Suprapubic skin (tissue), 4 donors: ENCODE data around the gene KBTBD12.

Source experiments
- EP300 ChIP-seq: sonication (generic); formaldehyde crosslinking; IDR thresholded peaks from one replicate; pipeline ENCODE4 v1.6.1; 2017; ENCODE audit warnings: antibody characterized with exemption
- POLR2A ChIP-seq, 2 donors: fragments of 450-650 bp; IDR thresholded peaks; one replicate each; pipeline ENCODE4 v1.6.1; 2017; ENCODE audit warnings: antibody characterized with exemption in 2 of 2, mild to moderate bottlenecking in 2 of 2, moderate library complexity in 2 of 2
- POLR2AphosphoS5 ChIP-seq, 3 donors: sonication (generic); formaldehyde crosslinking; IDR thresholded peaks; one replicate each; pipeline ENCODE4 v1.6.1; 2017; ENCODE audit warnings: antibody characterized with exemption in 3 of 3
- TF ChIP-seq, protein P1 (sequence below), 2 donors: fragments of 200-600 bp in 1 of 2; fragments of 450-650 bp in 1 of 2; sonication (generic) in 1 of 2; IDR thresholded peaks; one replicate each; pipeline ENCODE4 v1.5.1; 2016 to 2019; ENCODE audit warnings: antibody characterized with exemption in 2 of 2, mild to moderate bottlenecking in 1 of 2, moderate library complexity in 1 of 2

DNA sequence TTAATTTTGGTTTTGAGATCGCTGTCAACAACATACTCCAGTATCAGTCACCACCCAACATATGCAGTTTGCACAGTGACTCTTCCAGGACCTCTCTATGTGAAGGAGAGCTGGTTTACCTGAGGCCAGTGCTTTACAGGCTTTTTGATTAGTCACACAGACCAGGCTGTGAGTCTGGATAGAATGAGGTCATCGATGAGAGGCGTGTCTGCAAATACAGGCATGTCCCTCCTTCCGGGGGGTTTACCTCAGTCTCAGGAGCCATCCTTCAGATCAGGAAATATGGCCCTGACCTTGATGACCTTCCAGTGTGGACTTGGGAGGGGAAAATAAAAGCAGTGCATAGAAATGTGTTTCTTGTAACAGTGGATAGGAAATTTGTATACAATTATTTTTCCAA is 46.9 kb downstream of the KBTBD12 start:
- TF ChIP-seq, protein P1, sequence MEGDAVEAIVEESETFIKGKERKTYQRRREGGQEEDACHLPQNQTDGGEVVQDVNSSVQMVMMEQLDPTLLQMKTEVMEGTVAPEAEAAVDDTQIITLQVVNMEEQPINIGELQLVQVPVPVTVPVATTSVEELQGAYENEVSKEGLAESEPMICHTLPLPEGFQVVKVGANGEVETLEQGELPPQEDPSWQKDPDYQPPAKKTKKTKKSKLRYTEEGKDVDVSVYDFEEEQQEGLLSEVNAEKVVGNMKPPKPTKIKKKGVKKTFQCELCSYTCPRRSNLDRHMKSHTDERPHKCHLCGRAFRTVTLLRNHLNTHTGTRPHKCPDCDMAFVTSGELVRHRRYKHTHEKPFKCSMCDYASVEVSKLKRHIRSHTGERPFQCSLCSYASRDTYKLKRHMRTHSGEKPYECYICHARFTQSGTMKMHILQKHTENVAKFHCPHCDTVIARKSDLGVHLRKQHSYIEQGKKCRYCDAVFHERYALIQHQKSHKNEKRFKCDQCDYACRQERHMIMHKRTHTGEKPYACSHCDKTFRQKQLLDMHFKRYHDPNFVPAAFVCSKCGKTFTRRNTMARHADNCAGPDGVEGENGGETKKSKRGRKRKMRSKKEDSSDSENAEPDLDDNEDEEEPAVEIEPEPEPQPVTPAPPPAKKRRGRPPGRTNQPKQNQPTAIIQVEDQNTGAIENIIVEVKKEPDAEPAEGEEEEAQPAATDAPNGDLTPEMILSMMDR (IDR thresholded peaks at IDR 0.05): no peak
- TF ChIP-seq POLR2A (IDR thresholded peaks at IDR 0.05) (no peak), EP300 (no peak), POLR2AphosphoS5 (IDR thresholded peaks at IDR 0.05) (no peak)
